Stimulated activated CD4-positive, alpha-beta T cell treated with anti-CD3 and anti-CD28 coated beads, Interleukin-15, amount 100 ng/mL, for 48 hours (primary cell): ENCODE results near the gene LMO3.
"Not testable (repeated sequence)": the region's sequence is repeated elsewhere in the genome, so short reads cannot be mapped to it uniquely, and the experiment has no call there.

Experiments
- DNase-seq, 2 donors: peaks; one replicate each; pipeline ENCODE4 v3.0.0-alpha.2; 2020; ENCODE audit warnings: low read depth in 2 of 2

The LMO3 gene

DNA sequence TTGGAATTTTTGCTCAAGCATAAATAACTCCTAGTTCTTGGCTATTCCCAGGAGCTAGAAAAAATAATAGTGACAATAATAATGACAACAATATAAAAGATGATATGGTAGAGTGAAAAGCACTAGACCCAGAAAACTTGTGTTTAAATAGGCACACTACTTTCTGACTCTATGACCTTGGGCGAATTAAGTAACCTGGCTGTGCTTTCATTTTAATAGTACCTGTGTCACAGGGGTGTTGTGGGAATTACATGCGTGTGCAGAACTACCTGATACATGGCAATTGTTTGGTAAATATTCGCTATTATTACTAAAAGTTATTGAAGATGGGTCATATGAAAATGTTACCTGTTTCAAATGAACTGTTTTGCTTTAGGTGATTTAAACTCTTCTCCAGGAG, 60.1 kb downstream of the LMO3 start:
- DNase-seq = no peak

DNA sequence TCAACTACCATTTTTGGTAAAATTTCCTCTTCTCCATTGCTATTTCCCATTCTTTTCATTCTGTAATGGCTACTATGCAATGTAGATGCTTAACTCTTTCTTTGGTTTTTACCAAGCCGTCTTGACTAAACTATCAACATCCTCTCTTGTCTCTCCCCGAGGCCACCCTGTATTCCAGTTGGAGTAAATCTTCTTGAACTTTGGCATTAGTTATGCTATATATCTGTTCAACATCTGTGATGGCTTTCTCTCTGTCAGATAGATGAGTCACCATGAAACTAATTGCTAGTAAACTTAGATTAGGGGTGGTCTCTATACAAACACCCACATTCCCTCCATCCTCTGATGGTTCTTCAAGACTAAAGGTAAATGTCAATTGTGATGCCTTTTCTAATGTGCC, 63.4 kb downstream of the LMO3 start:
- no peak for DNase-seq

DNA sequence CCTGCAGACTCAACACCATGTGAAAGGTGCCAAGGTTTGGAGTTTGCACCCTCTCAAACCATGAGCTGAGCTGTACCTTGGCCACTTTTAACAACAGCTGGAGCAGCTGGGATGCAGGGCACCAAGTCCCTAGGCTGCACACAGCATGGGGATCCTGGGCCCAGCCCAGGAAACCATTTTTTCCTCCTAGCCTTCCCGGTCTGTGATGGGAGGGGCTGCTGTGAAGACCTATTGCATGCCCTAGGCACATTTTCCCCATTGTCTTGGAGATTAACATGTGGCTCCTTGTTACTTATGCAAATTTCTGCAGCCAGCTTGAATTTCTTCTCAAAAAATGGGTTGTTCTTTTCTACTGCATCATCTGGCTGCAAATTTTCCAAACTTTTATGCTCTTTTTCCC, 68.3 kb downstream of the LMO3 start:
- not testable (repeated sequence) for DNase-seq

DNA sequence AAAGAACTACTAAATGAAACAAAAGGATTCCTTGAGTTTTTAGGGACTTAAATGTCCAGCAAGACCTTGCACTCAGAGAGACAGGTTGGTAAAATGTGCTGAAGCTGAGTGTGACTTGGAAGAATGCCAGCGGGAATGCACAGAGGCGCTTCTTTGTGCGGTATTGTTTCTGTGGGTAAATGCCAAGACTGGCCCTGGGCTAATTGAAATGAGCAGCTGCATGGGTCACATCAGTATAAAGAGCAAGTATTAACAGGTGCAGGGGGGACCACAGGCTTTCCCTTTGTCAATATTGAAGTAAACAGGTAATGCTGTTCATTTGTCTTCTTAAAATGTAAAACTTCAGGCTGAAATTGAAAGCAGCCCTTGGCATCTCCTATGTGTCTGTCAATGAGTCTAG, 74.3 kb downstream of the LMO3 start:
- no peak for DNase-seq

DNA sequence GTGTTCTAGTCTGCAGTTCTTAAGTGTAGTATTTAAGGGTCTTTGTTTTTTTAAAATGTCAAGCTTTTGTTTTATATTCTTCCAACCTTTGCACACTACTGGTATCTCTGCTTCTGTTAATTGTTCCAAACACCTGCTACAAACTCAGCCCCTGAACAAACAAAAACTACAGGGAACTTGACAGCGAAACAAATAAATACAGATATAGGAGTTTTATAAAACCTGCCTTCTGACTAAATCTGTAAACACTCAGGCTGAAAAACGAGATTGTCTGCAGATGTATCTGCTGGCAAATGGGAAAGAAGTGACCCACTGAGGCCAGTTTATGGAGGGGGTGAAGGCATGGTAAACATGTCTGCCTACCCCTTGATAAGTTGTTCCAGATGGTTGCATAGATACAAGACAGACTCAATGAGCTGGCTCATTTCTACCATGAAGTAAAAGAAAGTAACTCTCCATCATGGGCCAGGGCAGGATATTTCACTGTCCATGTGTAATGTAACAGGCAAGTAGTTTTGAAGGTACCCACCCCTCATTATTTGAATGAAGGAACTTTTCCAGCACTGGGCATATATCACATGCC, 75.6 kb downstream of the LMO3 start:
- no peak for DNase-seq

DNA sequence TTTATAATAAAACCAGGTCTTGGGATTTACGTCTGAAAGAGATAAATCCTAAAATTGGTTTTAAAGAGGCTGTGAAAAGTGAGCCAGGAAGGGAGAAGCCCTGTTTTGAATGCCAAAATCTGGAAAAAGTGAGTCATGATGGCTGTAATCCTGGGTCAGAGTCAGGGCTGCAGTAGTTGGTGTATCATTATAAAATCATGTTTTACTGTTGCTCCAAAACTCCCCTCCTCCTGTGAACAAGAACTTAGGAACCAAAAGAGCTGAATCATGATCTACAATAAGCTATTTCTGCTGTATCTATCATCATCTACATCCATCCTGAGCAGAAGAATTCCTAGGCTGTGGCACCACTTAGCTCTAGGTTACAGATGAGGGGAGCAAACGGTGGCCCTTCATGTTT, 79.3 kb downstream of the LMO3 start:
- DNase-seq = no peak

DNA sequence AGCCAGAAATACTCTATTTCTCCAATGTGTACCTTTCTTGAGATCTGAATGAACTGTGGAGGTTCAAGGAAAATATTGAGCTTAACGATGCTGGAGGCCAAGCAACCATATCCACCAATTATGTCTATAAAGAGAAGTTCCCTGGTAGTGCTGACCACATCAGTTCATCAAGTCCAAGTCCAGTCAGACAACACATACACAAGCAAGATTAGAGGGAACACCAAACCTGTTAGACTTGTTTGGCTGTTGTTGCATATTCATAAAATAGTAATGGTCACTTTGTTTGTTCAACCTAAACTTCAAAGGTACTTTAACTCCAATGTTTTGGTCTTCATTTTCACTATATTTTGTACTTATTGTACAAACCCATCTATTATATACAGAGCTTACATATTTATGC, 81.6 kb downstream of the LMO3 start:
- DNase-seq = no peak

DNA sequence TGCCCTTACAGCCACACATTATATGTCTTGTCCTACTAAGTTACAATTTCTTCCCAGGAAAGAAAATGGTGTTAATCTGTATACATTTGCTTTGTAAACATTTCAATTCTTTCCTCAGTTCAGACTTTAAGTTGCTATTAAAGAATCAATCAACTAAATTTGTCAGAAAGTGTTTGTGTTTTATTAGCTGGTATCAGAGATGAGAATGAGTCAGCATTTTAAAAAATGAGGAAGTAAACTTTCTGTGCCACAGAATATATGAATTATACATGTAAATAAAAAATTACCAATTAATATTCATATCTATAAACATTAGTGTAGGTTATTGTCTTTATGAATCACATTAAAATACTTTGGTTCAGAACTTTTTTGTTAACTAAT, 82.0 kb downstream of the LMO3 start:
- DNase-seq = no peak

DNA sequence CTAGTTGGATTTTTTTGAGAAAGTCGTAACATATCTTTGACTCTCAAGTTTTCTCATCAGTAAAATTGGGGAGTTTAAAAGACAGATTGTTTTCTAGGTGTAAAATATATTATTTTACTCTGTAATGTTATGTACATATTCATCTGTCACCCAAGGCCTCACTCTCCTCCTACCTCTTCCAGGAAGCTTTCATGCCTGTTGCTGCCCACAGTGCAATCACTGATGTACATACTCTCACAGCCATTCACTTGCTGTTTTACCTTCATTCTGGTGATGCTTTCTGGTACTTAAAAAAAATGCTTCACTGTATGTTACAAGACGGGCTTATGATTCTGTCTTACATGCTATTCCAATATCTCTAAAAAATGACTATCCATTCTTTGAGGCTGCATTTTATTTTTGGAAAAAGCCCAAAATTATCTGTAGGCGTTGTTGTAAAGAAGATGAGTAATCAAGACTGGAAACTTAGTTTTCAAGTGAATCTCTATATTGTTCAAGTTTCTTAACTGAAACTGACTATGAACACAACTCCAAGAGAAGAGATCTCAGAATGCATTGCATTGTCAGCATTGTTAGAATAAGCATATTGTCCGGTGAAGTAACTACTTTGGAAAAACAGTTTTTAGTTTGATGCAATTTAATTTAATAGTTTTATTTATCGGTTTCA, 82.5 kb downstream of the LMO3 start:
- no peak for DNase-seq

DNA sequence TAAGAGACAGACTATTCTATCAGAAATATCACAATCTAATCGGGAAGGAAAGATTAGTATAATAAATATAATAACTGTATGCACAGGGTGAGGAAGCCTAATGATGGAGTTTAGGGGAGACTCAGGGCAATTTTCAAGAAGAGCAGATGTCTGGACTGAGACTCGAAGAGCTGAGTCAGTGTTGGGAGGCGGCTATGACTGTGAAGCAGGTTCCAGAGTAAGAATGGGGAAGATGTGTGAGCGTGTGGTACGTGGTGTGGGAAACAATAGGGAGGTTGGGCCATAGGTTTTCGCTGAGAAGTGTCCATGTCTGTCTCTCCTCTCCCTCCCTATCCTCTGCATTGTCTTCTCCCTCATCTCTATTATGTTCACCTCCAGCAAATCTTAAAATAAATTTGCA, 85.6 kb downstream of the LMO3 start:
- no peak for DNase-seq

DNA sequence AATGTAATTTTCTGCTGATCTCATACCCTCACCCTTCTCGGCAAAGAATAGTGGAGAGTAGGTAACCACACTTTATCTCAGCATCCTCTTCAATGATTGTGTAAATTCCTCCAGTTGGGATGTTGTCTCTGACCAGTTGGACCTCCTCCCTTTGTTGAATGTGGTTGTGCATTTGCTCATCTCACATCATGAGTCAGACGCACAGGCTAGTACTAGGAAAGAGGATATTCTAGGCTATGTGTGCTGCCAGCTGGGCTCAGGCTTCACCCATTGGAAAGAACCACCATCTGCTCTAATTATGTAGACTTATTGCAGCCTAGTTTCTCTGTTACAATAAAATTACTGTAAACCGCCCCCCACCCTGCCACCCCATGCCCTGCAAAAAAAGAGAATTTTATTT, 90.3 kb downstream of the LMO3 start:
- DNase-seq = no peak

DNA sequence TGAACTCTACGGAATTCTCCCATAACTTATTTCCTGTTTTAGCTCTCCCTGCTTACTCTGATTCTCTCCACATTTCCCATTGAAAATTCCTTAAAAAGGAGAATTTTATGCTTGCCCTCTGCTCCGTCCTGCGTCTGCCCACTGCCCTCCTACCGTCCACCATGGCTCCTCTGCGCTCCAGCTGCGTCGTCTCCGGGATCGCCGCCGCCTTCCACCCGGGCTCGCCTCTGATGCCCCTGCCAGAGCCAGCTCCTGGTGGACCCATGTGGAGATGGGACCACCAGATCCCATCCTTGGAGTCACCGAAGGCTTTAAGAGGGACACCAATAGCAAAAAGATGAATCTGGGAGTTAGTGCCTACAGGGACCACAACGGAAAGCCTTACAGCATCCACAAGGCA, 92.7 kb downstream of the LMO3 start:
- DNase-seq = no peak

DNA sequence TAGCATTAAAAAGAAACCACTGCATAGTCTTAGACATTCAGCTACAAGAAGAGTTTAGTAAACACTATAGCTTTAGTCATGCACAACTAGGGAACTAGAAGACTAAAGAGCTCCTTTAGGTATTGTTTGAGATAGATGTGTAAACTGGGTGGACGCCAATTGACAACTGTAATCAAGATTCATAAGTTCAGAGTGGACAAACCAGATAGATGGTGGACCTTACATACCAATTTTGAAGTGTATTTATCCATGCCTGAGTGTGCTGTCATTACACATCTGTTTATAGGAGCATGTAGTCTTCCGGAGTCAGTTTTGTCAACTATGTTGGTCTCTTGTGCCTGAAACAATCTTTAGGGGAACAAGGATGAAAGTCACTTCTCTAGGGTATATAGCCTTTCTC, 96.6 kb downstream of the LMO3 start:
- DNase-seq = no peak

DNA sequence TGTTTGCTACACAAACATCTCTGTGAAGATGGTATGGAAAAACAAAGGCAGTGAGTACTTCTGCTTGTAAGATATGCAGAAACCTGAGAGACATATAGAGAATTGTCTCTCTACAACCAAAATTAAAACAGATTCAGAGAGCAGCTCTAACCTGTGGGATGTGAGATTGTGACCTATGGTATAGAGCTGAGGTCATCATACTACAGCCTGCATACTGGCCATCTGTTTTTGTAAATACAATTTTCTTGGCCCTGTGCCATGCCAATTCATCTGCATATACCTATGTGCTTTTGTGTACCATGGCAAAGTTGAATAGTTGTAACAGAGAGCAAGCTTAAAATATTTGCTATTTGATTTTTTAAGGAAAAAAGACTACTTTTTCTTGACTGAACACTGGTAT, 99.6 kb downstream of the LMO3 start:
- no peak for DNase-seq

DNA sequence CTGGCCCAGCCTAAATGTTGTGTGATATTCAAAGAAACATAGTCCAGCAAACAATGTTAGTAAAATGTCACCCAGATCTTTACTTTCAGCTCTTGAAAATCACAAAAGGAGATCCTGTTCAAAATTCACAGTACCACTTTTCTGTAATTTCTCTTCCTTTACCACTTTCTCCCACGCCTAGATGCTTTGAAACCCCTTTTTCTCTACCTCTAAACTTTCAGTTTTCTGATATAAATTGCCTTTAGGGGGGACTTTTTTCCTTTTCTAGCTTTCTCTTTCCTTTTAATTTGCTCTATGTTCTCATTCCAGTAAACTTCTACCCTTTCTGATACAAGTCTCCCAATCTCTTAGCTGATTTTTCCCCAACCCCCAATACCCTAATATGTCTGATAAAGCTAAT, 101.8 kb downstream of the LMO3 start:
- DNase-seq = no peak

DNA sequence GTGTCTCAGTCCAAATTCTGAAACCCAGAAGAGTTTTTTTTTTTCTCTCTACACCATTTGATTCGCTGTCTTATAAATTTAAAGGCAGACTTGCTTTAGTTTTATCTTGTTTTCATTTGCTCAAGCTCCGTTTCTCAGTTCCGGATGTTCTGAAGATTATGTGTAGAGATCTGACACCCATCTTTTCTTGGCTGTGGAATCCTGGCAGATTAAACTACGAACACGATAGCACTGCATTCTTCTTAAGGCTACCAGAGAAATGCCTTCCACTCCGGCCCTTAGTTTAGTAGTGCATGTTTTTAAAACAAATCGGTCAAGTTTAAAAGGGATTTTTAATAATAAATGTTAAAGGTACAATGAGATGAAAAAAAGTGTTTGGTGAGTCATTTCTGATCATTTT, 106.4 kb downstream of the LMO3 start:
- no peak for DNase-seq
